Activated CD8-positive, alpha-beta memory T cell treated with anti-CD3 and anti-CD28 coated beads for 1 hour (primary cell): Measurements from ENCODE around the gene SLC4A9.

Experiments used
- DNase-seq, 2 donors: peaks; one replicate each; pipeline ENCODE4 v3.0.0-alpha.2; 2020; ENCODE audit warnings: low read depth in 1 of 2; ENCODE audit errors: extremely low read depth in 1 of 2

SLC4A9 gene

GRCh38 chr5:140360101-140360500 lies at the start of gene SLC4A9:
Gene SLC4A9, plus strand, starts transcription at chr5:140360194. Its CDS starts 43 bp downstream, at chr5:140360237.
- no peak for DNase-seq

GRCh38 chr5:140310434-140310833 lies 49.6 kb upstream of the SLC4A9 start:
- DNase-seq, result no peak

- DNase-seq, result no peak
These were observed 49.0 kb upstream of the SLC4A9 start for GRCh38 chr5:140311011-140311467.

- no peak for DNase-seq
These were observed 47.8 kb upstream of the SLC4A9 start for GRCh38 chr5:140312067-140312790.

GRCh38 chr5:140312791-140313189 lies 47.2 kb upstream of the SLC4A9 start:
- DNase-seq, result no peak

GRCh38 chr5:140317859-140318258 lies 42.1 kb upstream of the SLC4A9 start:
- no peak for DNase-seq

GRCh38 chr5:140318792-140319191 lies 41.2 kb upstream of the SLC4A9 start:
- DNase-seq, result no peak

GRCh38 chr5:140319833-140320232 lies 40.2 kb upstream of the SLC4A9 start:
- no peak for DNase-seq

- no peak for DNase-seq
These were observed 38.2 kb upstream of the SLC4A9 start for GRCh38 chr5:140321796-140322195.

GRCh38 chr5:140322751-140323731 lies 37.0 kb upstream of the SLC4A9 start:
- DNase-seq, result no peak

GRCh38 chr5:140324041-140324600 lies 35.9 kb upstream of the SLC4A9 start:
- no peak for DNase-seq

- no peak for DNase-seq
These were observed 35.3 kb upstream of the SLC4A9 start for GRCh38 chr5:140324617-140325241.

- no peak for DNase-seq
These were observed 34.5 kb upstream of the SLC4A9 start for GRCh38 chr5:140325486-140325885.

GRCh38 chr5:140327589-140327988 lies 32.4 kb upstream of the SLC4A9 start:
- DNase-seq, result no peak

GRCh38 chr5:140328036-140328764 lies 31.8 kb upstream of the SLC4A9 start:
- no peak for DNase-seq

- no peak for DNase-seq
These were observed 30.1 kb upstream of the SLC4A9 start for GRCh38 chr5:140329739-140330481.

- no peak for DNase-seq
These were observed 28.4 kb upstream of the SLC4A9 start for GRCh38 chr5:140331638-140332037.

GRCh38 chr5:140336388-140336787 lies 23.6 kb upstream of the SLC4A9 start:
- DNase-seq, result no peak

GRCh38 chr5:140337880-140338279 lies 22.1 kb upstream of the SLC4A9 start:
- DNase-seq, result no peak

- no peak for DNase-seq
These were observed 21.7 kb upstream of the SLC4A9 start for GRCh38 chr5:140338336-140338735.
